SK-N-SH treated with all-trans-retinoic acid at 6 μM for 48 hours (cell line): Measurements from ENCODE around the gene UCN3.

ENCODE experiments used
- ARNTL ChIP-seq: fragments of 450-650 bp; formaldehyde crosslinking; IDR thresholded peaks from 2 replicates; pipeline ENCODE4 v1.5.0; 2020; ENCODE audit warnings: low read depth, mild to moderate bottlenecking, moderate library complexity, borderline replicate concordance
- CSDC2 ChIP-seq: fragments of 250-450 bp; sonication (Bioruptor Pico); IDR thresholded peaks from 2 replicates; pipeline ENCODE4 v1.5.0; 2020; ENCODE audit warnings: mild to moderate bottlenecking, moderate library complexity
- ISL1 ChIP-seq: fragments of 250-450 bp; sonication (Bioruptor Pico); IDR thresholded peaks from 2 replicates; pipeline ENCODE4 v2.1.2; 2022; ENCODE audit warnings: mild to moderate bottlenecking, moderate library complexity
- TOX ChIP-seq: fragments of 250-450 bp; sonication (Bioruptor Pico); IDR thresholded peaks from 2 replicates; pipeline ENCODE4 v1.8.0; 2021; ENCODE audit warnings: mild to moderate bottlenecking, moderate library complexity, borderline replicate concordance
- ZFP30 ChIP-seq: fragments of 450-650 bp; formaldehyde crosslinking; IDR thresholded peaks from 2 replicates; pipeline ENCODE4 v1.5.0; 2022; ENCODE audit warnings: mild to moderate bottlenecking, moderate library complexity
- ZNF70 ChIP-seq: fragments of 450-650 bp; formaldehyde crosslinking; IDR thresholded peaks from 2 replicates; pipeline ENCODE4 v1.5.0; 2020; ENCODE audit warnings: mild to moderate bottlenecking, moderate library complexity
- ZNF8 ChIP-seq: fragments of 450-650 bp; formaldehyde crosslinking; IDR thresholded peaks from 2 replicates; pipeline ENCODE4 v1.5.0; 2020; ENCODE audit warnings: mild to moderate bottlenecking, moderate library complexity
- TF ChIP-seq, protein P1 (sequence below): fragments of 250-450 bp; sonication (Bioruptor Pico); IDR thresholded peaks from 2 replicates; pipeline ENCODE4 v1.8.0; 2021; ENCODE audit warnings: low read depth, mild to moderate bottlenecking, moderate library complexity, borderline replicate concordance
- TF ChIP-seq, protein P2 (sequence below): fragments of 250-450 bp; sonication (Bioruptor Pico); IDR thresholded peaks from 2 replicates; pipeline ENCODE4 v1.8.0; 2020; ENCODE audit warnings: mild to moderate bottlenecking, moderate library complexity, borderline replicate concordance

DNA sequence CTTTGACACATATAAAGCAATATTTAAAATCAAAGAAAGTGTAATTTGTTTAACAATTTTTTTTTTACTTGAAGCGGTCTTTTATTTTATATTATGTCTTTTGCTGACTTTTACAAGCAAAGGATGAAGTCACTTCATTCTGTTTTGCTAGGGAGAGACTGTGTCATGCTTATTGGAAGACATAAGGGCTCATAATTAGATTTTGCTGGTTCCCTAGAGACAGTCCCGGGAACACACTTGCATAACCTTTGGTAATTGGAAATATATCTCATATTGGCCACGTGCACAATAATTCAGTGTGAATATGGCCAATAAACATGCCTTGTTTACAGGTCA, 47.1 kb downstream of the UCN3 start:
- TF ChIP-seq ARNTL (CRISPR knock-in tag) (no peak), ISL1 (CRISPR knock-in tag) (no peak), ZFP30 (CRISPR knock-in tag) (no peak), TOX (CRISPR knock-in tag) (no peak), ZNF70 (CRISPR knock-in tag) (no peak), ZNF8 (no peak), CSDC2 (CRISPR knock-in tag) (no peak)
- TF ChIP-seq, protein P1, sequence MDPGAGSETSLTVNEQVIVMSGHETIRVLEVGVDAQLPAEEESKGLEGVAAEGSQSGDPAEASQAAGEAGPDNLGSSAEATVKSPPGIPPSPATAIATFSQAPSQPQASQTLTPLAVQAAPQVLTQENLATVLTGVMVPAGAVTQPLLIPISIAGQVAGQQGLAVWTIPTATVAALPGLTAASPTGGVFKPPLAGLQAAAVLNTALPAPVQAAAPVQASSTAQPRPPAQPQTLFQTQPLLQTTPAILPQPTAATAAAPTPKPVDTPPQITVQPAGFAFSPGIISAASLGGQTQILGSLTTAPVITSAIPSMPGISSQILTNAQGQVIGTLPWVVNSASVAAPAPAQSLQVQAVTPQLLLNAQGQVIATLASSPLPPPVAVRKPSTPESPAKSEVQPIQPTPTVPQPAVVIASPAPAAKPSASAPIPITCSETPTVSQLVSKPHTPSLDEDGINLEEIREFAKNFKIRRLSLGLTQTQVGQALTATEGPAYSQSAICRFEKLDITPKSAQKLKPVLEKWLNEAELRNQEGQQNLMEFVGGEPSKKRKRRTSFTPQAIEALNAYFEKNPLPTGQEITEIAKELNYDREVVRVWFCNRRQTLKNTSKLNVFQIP (CRISPR knock-in tag): no peak
- TF ChIP-seq, protein P2, sequence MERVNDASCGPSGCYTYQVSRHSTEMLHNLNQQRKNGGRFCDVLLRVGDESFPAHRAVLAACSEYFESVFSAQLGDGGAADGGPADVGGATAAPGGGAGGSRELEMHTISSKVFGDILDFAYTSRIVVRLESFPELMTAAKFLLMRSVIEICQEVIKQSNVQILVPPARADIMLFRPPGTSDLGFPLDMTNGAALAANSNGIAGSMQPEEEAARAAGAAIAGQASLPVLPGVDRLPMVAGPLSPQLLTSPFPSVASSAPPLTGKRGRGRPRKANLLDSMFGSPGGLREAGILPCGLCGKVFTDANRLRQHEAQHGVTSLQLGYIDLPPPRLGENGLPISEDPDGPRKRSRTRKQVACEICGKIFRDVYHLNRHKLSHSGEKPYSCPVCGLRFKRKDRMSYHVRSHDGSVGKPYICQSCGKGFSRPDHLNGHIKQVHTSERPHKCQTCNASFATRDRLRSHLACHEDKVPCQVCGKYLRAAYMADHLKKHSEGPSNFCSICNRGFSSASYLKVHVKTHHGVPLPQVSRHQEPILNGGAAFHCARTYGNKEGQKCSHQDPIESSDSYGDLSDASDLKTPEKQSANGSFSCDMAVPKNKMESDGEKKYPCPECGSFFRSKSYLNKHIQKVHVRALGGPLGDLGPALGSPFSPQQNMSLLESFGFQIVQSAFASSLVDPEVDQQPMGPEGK (CRISPR knock-in tag): no peak
